Measurements from ENCODE around the gene KRT40. TPM values are rescaled to one million over a fixed set of nuclear protein-coding genes. Genes with fewer than 3 reads are reported as not detected.

The KRT40 gene
- total RNA-seq, 1 experiment from 2014 or later = not detected

GRCh38 chr17:40978575-40979151, 5.5 kb downstream of the KRT40 start:
- no peaks in the 10 kb centered on the region for H3K36me3 Mint-ChIP-seq (ENCODE audit: insufficient read depth, unreplicated experiment)
- TF ChIP-seq CTCF (IDR thresholded peaks at IDR 0.05; ENCODE audit: insufficient read depth in 1 of 2, low read depth in 1 of 2, low read length in 1 of 2, severe bottlenecking in 1 of 2, unreplicated experiment in 1 of 2) = no peak
- POLR2A ChIA-PET = no interaction called here
- H3K9me3 Mint-ChIP-seq (ENCODE audit: unreplicated experiment) = peaks cover 7% of the 10 kb centered on the region
- no peaks in the 10 kb centered on the region for H3K36me3 ChIP-seq (ENCODE audit: control insufficient read depth, insufficient read depth, low read length)
- H3K27ac Mint-ChIP-seq (ENCODE audit: unreplicated experiment) = peak overlapping the region; percentile 43
- intact Hi-C loops (cut with micrococcal nuclease; ENCODE audit: unreplicated experiment) = no loop called here
- H3K4me3 ChIP-seq (ENCODE audit: low read depth, low read length) = no peak overlapping the region
- no peaks in the 10 kb centered on the region for H3K9me3 ChIP-seq
- peaks cover 7% of the 10 kb centered on the region for H3K4me1 ChIP-seq
- H3K27me3 ChIP-seq (replicated peaks; ENCODE audit: control insufficient read depth, insufficient read depth, low read length) = no peaks in the 10 kb centered on the region
- no peak for DNase-seq
- peaks cover 6% of the 10 kb centered on the region for H3K4me1 Mint-ChIP-seq (ENCODE audit: low read depth, unreplicated experiment)
- no peak overlapping the region for H3K4me3 Mint-ChIP-seq (ENCODE audit: unreplicated experiment)
- CTCF ChIA-PET = no interaction called here
- H3K27me3 Mint-ChIP-seq (ENCODE audit: insufficient read depth, unreplicated experiment) = no peaks in the 10 kb centered on the region
- no TSS peak for BruUV-seq (replicated peaks)

GRCh38 chr17:40975516-40975915, 8.6 kb downstream of the KRT40 start:
- H3K36me3 Mint-ChIP-seq (ENCODE audit: insufficient read depth, unreplicated experiment) = no peaks in the 10 kb centered on the region
- no peaks in the 10 kb centered on the region for H3K27me3 Mint-ChIP-seq (ENCODE audit: insufficient read depth, unreplicated experiment)
- intact Hi-C loops (cut with micrococcal nuclease; ENCODE audit: unreplicated experiment) = no loop called here
- no peak overlapping the region for H3K4me3 Mint-ChIP-seq (ENCODE audit: unreplicated experiment)
- H3K9me3 Mint-ChIP-seq (ENCODE audit: unreplicated experiment) = peaks cover 7% of the 10 kb centered on the region
- Histone ChIP-seq H3K36me3 (ENCODE audit: control insufficient read depth, insufficient read depth, low read length) (no peaks in the 10 kb centered on the region), H3K9me3 (no peaks in the 10 kb centered on the region), H3K4me1 (peaks cover 2% of the 10 kb centered on the region), H3K27me3 (replicated peaks; ENCODE audit: control insufficient read depth, insufficient read depth, low read length) (no peaks in the 10 kb centered on the region), H3K4me3 (ENCODE audit: low read depth, low read length) (no peak overlapping the region)
- TF ChIP-seq CTCF (IDR thresholded peaks at IDR 0.05; ENCODE audit: insufficient read depth in 1 of 2, low read depth in 1 of 2, low read length in 1 of 2, severe bottlenecking in 1 of 2, unreplicated experiment in 1 of 2) = no peak
- POLR2A ChIA-PET = no interaction called here
- CTCF ChIA-PET = no interaction called here
- no peak for DNase-seq
- peaks cover 6% of the 10 kb centered on the region for H3K4me1 Mint-ChIP-seq (ENCODE audit: low read depth, unreplicated experiment)
- BruUV-seq (replicated peaks) = no TSS peak
- no peak overlapping the region for H3K27ac Mint-ChIP-seq (ENCODE audit: unreplicated experiment)

- no peaks in the 10 kb centered on the region for H3K27me3 Mint-ChIP-seq (ENCODE audit: insufficient read depth, unreplicated experiment)
- no peaks in the 10 kb centered on the region for H3K4me1 ChIP-seq
- DNase-seq = no peak
- CTCF ChIA-PET = no interaction called here
- no peak overlapping the region for H3K4me3 ChIP-seq (ENCODE audit: low read depth, low read length)
- no peak overlapping the region for H3K4me3 Mint-ChIP-seq (ENCODE audit: unreplicated experiment)
- H3K4me1 Mint-ChIP-seq (ENCODE audit: low read depth, unreplicated experiment) = peaks cover 6% of the 10 kb centered on the region
- no peaks in the 10 kb centered on the region for H3K27me3 ChIP-seq (replicated peaks; ENCODE audit: control insufficient read depth, insufficient read depth, low read length)
- no peaks in the 10 kb centered on the region for H3K36me3 ChIP-seq (ENCODE audit: control insufficient read depth, insufficient read depth, low read length)
- no peak overlapping the region for H3K27ac Mint-ChIP-seq (ENCODE audit: unreplicated experiment)
- TF ChIP-seq CTCF (IDR thresholded peaks at IDR 0.05; ENCODE audit: insufficient read depth in 1 of 2, low read depth in 1 of 2, low read length in 1 of 2, severe bottlenecking in 1 of 2, unreplicated experiment in 1 of 2) = no peak
- no peaks in the 10 kb centered on the region for H3K36me3 Mint-ChIP-seq (ENCODE audit: insufficient read depth, unreplicated experiment)
- intact Hi-C loops (cut with micrococcal nuclease; ENCODE audit: unreplicated experiment) = no loop called here
- H3K9me3 Mint-ChIP-seq (ENCODE audit: unreplicated experiment) = peaks cover 7% of the 10 kb centered on the region
- H3K9me3 ChIP-seq = no peaks in the 10 kb centered on the region
- BruUV-seq (replicated peaks) = no TSS peak
- POLR2A ChIA-PET = no interaction called here
These were observed 9.8 kb downstream of the KRT40 start for GRCh38 chr17:40974366-40974765.
